Adrenal gland (tissue), 12 donors: Measurements from ENCODE around the gene PPL. TPM values are rescaled to one million over a fixed set of nuclear protein-coding genes. Genes with fewer than 3 reads are reported as not detected.

Experiments used
- DNase-seq, 7 donors: peaks; one replicate each; pipeline ENCODE4 v3.0.0-alpha.2; 2019 to 2020
- H3K27ac ChIP-seq, 5 donors: fragments of 200-600 bp; sonication (generic) in 4 of 5; 1 replicate in 3 of 5; 2 replicates in 2 of 5; pipeline versions ENCODE4 v1.5.1 to v1.8.0; 2016 to 2020; ENCODE audit warnings: mild to moderate bottlenecking in 1 of 5
- H3K27me3 ChIP-seq: fragments of 200-600 bp; 2 replicates; pipeline ENCODE4 v1.8.0; 2021
- H3K36me3 ChIP-seq, 2 donors: fragments of 200-600 bp; replicated peaks in 1 of 2; 1 replicate in 1 of 2; 2 replicates in 1 of 2; pipeline versions ENCODE4 v1.5.1 to v1.8.0; 2018 to 2022
- H3K4me1 ChIP-seq, 2 donors: fragments of 200-600 bp; replicated peaks in 1 of 2; 1 replicate in 1 of 2; 2 replicates in 1 of 2; pipeline versions ENCODE4 v1.5.1 to v1.8.0; 2018 to 2021
- H3K4me3 ChIP-seq, 4 donors: fragments of 200-600 bp; sonication (generic) in 3 of 4; one replicate each; pipeline ENCODE4 v1.5.1; 2016 to 2018
- H3K9me3 ChIP-seq, 3 donors: fragments of 200-600 bp; sonication (generic) in 1 of 3; replicated peaks in 1 of 3; 1 replicate in 2 of 3; 2 replicates in 1 of 3; pipeline versions ENCODE4 v1.5.1 to v1.8.0; 2016 to 2021
- POLR2A ChIP-seq, 2 donors: fragments of 450-650 bp; IDR thresholded peaks; one replicate each; pipeline ENCODE4 v1.6.1; 2017; ENCODE audit warnings: antibody characterized with exemption in 2 of 2, mild to moderate bottlenecking in 2 of 2, moderate library complexity in 1 of 2
- WGBS, 4 donors: extraction: QIAGEN DNeasy Blood & Tissue Kit in 2 of 4; methylation state at CpG; one replicate each; pipeline versions ENCODE4 v1.1.5 to v1.1.7; 2013 to 2017; 5-methylcytosine and 5-hydroxymethylcytosine counted together
- intact Hi-C, 2 donors: fragments of 100-400 bp; cut with DNase I; formaldehyde crosslinking; loops; one replicate each; pipeline versions ENCODE4 v1.14.1 to v1.15.0; 2022 to 2023
- polyA plus RNA-seq, 3 donors: library from polyadenylated mRNA; stranded (reverse); fragments of 200-250 nt in 2 of 3; fragments of 350-450 nt in 1 of 3; fragmentation: Illumina TruSeq in 1 of 3; extraction: RNeasy Lipid Tissue Mini Kit (QIAGEN cat#74804) in 1 of 3; gene quantifications; one replicate each; pipeline ENCODE4 v1.2.3, GENCODE V29; 2013 to 2014
- total RNA-seq, 9 donors: library from RNA; depleted of rRNA in 4 of 9; stranded (reverse); fragments of >200 nt in 4 of 9; fragments of 120-200 nt in 1 of 9; fragmentation: NEBNext Ultra II Directional in 1 of 9; extraction: Animal tissue kit (Norgen Biotek cat#: 25700) in 1 of 9; gene quantifications; one replicate each; pipeline versions ENCODE4 v1.1.0 to v1.2.4, GENCODE V29; 2013 to 2023
- TF ChIP-seq, protein P1 (sequence below), 6 experiments: fragments of 450-650 bp in 4 of 6; fragments of 200-600 bp in 2 of 6; sonication (generic) in 1 of 6; IDR thresholded peaks; 1 replicate in 5 of 6; 2 replicates in 1 of 6; pipeline versions ENCODE4 v1.5.1 to v1.8.0; 2016 to 2021; ENCODE audit warnings: antibody characterized with exemption in 6 of 6, mild to moderate bottlenecking in 2 of 6, moderate library complexity in 1 of 6
- donor health status: healthy with polysubstance abuse.
- donor health status: Bipolar disorder and iron deficiency.
- donor health status: DM: yes; HTN: yes; CAD: no.
- donor health status: DM: no; HTN: no; CAD: no.
- donor health status: DM: no; HTN: no; CAD: no.
- donor health status: DM: yes; HTN: yes; CAD: no.

PPL gene
- total and polyA plus RNA-seq, 12 donors = 0.38 to 20.9 (median 14.7) TPM

- WGBS, 4 donors = 42 to 61% (median 50%) methylated on average over 5 to 11 of the region's 11 CpGs
- Histone ChIP-seq H3K4me1 (peaks cover 38% of the 10 kb centered on the region in 2 donors), H3K27ac (peak overlapping the region in 4 of 5 donors; percentile 81 to 97 (median 90)), H3K36me3 (no peaks in the 10 kb centered on the region), H3K27me3 (no peaks in the 10 kb centered on the region), H3K4me3 (no peak overlapping the region), H3K9me3 (no peaks in the 10 kb centered on the region)
- peak in 6 of 7 donors; percentile 50 to 78 (median 66) for DNase-seq
- no peak for TF ChIP-seq POLR2A (IDR thresholded peaks at IDR 0.05)
- TF ChIP-seq, protein P1, sequence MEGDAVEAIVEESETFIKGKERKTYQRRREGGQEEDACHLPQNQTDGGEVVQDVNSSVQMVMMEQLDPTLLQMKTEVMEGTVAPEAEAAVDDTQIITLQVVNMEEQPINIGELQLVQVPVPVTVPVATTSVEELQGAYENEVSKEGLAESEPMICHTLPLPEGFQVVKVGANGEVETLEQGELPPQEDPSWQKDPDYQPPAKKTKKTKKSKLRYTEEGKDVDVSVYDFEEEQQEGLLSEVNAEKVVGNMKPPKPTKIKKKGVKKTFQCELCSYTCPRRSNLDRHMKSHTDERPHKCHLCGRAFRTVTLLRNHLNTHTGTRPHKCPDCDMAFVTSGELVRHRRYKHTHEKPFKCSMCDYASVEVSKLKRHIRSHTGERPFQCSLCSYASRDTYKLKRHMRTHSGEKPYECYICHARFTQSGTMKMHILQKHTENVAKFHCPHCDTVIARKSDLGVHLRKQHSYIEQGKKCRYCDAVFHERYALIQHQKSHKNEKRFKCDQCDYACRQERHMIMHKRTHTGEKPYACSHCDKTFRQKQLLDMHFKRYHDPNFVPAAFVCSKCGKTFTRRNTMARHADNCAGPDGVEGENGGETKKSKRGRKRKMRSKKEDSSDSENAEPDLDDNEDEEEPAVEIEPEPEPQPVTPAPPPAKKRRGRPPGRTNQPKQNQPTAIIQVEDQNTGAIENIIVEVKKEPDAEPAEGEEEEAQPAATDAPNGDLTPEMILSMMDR (IDR thresholded peaks at IDR 0.05) = no peak
- intact Hi-C loops = no loop called here
Measured at GRCh38 chr16:4945560-4946502, 8.9 kb upstream of the PPL start.

GRCh38 chr16:4944333-4945281, 7.7 kb upstream of the PPL start:
- TF ChIP-seq, protein P1 (IDR thresholded peaks at IDR 0.05) = no peak
- TF ChIP-seq POLR2A (IDR thresholded peaks at IDR 0.05) = peak in 1 of 2 donors; percentile 25
- Histone ChIP-seq H3K27ac (peak overlapping the region; percentile 81 to 97 (median 87)), H3K27me3 (no peaks in the 10 kb centered on the region), H3K4me1 (peaks cover 38% of the 10 kb centered on the region in 2 donors), H3K4me3 (no peak overlapping the region), H3K36me3 (no peaks in the 10 kb centered on the region), H3K9me3 (no peaks in the 10 kb centered on the region)
- 23 to 65% (median 30%) methylated on average over 10 to 20 of the region's 20 CpGs for WGBS, 4 donors
- DNase-seq = peak; percentile 94 to 98 (median 96)
- intact Hi-C loops = no loop called here

DNA sequence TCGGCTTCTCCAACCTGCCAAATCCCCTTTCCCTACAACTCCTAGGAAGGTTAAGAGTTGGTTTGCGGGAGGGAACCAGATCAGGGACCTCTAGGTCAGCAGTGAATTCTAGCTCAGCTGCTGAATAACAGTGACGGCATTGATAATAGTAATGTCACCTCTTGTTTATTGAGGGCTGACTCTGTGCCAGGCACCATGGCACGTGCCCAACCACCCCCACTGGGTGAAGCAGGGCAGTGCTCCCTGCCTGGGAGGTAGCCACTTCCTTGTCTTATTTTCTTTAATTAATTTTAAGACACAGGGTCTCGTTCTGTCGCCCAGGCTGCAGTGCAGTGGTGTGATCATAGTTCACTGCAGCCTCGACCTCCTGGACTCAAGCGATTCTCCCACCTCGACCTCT, 5.5 kb upstream of the PPL start:
- 52 to 73% (median 65%) methylated on average over 8 to 9 of the region's 9 CpGs for WGBS, 4 donors
- Histone ChIP-seq H3K4me1 (peaks cover 38 to 40% of the 10 kb centered on the region in 2 donors), H3K9me3 (no peaks in the 10 kb centered on the region), H3K27ac (peak overlapping the region; percentile 81 to 97 (median 87)), H3K27me3 (no peaks in the 10 kb centered on the region), H3K36me3 (no peaks in the 10 kb centered on the region), H3K4me3 (peak overlapping the region in 1 of 4 donors; percentile 29)
- intact Hi-C loops = no loop called here
- TF ChIP-seq, protein P1 (IDR thresholded peaks at IDR 0.05) = no peak
- TF ChIP-seq POLR2A (IDR thresholded peaks at IDR 0.05) = no peak
- no peak for DNase-seq

DNA sequence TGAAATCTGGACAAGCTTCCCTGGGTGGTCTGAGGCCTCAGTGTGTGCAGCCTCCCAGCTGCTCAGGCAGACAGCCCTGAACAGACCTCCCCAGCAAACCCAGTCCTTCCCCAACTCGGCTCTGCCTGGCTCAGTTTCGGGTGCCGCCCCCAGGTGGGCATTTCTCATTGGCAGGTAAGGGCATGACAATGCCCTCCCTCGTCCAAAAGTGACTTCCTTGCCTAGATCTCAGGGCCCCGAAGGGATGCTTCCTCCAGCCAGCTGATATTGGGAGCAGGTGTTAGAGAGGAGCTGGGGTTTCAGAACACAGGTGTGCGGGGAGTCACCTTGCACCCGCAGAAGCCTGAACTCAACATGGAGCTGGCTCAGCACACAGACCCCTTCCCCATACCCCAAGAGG, 3.8 kb upstream of the PPL start:
- H3K27me3 ChIP-seq = no peaks in the 10 kb centered on the region
- TF ChIP-seq, protein P1 (IDR thresholded peaks at IDR 0.05) = no peak
- no peak for TF ChIP-seq POLR2A (IDR thresholded peaks at IDR 0.05)
- intact Hi-C loops = no loop called here
- DNase-seq = no peak
- no peaks in the 10 kb centered on the region for H3K36me3 ChIP-seq
- H3K9me3 ChIP-seq = no peaks in the 10 kb centered on the region
- whole genome bisulfite sequencing, 4 donors = 59 to 78% (median 69%) methylated on average over 3 to 7 of the region's 7 CpGs
- peaks cover 43 to 49% of the 10 kb centered on the region in 2 donors for H3K4me1 ChIP-seq
- H3K27ac ChIP-seq = no peak overlapping the region
- no peak overlapping the region for H3K4me3 ChIP-seq
